ENCODE results near the gene EMP2.

Gene EMP2

DNA sequence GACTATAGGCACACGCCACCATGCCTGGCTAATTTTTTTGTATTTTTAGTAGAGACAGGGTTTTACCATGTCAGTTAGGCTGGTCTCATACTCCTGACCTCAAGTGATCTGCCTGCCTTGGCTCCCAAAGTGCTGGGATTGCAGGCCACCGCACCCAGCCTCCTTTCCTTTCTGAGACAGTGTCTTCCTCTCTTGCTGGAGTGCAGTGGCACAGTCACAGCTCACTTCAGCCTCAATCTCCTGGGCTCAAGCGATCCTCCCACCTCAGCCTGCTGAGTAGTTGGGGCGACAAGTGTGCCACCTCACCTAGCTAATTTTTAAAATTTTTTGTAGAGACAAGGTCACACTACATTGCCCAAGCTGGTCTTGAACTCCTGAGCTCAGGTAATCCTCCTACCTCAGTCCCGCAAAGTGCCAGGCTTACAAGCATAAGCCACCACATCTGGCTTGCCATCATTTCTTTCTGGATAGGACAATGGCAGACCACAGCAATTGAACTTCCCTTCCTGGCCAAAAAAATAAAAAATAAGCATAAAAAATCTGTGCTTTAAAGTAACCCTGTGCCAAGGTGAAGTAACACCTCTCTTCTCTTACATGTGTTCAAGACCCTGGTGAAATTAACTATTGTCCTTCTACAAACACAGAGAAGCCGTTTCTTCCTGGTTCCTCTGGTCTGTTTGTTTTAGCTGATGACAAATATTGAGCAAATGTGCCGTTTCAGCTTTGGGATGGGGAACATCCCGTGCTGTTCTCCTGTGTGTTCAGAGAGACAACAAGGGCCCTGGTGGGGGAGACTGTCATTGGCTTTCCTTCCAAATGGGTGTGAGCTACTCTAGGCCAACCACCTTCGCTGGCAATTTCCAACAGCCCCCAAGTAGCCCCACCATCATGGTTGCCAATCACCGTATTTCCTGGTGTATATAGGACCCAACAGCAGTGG is 60.2 kb downstream of the EMP2 start (continued):
- TF ChIP-seq, protein P1, sequence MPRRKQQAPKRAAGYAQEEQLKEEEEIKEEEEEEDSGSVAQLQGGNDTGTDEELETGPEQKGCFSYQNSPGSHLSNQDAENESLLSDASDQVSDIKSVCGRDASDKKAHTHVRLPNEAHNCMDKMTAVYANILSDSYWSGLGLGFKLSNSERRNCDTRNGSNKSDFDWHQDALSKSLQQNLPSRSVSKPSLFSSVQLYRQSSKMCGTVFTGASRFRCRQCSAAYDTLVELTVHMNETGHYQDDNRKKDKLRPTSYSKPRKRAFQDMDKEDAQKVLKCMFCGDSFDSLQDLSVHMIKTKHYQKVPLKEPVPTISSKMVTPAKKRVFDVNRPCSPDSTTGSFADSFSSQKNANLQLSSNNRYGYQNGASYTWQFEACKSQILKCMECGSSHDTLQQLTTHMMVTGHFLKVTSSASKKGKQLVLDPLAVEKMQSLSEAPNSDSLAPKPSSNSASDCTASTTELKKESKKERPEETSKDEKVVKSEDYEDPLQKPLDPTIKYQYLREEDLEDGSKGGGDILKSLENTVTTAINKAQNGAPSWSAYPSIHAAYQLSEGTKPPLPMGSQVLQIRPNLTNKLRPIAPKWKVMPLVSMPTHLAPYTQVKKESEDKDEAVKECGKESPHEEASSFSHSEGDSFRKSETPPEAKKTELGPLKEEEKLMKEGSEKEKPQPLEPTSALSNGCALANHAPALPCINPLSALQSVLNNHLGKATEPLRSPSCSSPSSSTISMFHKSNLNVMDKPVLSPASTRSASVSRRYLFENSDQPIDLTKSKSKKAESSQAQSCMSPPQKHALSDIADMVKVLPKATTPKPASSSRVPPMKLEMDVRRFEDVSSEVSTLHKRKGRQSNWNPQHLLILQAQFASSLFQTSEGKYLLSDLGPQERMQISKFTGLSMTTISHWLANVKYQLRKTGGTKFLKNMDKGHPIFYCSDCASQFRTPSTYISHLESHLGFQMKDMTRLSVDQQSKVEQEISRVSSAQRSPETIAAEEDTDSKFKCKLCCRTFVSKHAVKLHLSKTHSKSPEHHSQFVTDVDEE (CRISPR knock-in tag; IDR thresholded peaks at IDR 0.05) = no peak
- TF ChIP-seq, protein P2, sequence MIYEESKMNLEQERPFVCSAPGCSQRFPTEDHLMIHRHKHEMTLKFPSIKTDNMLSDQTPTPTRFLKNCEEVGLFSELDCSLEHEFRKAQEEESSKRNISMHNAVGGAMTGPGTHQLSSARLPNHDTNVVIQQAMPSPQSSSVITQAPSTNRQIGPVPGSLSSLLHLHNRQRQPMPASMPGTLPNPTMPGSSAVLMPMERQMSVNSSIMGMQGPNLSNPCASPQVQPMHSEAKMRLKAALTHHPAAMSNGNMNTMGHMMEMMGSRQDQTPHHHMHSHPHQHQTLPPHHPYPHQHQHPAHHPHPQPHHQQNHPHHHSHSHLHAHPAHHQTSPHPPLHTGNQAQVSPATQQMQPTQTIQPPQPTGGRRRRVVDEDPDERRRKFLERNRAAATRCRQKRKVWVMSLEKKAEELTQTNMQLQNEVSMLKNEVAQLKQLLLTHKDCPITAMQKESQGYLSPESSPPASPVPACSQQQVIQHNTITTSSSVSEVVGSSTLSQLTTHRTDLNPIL (CRISPR knock-in tag; IDR thresholded peaks at IDR 0.05; ENCODE audit: low read depth) = no peak
- TF ChIP-seq BACH2 (CRISPR knock-in tag; IDR thresholded peaks at IDR 0.05; ENCODE audit: borderline replicate concordance) (no peak), SNAI2 (CRISPR knock-in tag; IDR thresholded peaks at IDR 0.05) (no peak), ZC3H10 (CRISPR knock-in tag; IDR thresholded peaks at IDR 0.05) (no peak), CSDC2 (CRISPR knock-in tag; IDR thresholded peaks at IDR 0.05) (no peak), ZNF8 (CRISPR knock-in tag; IDR thresholded peaks at IDR 0.05) (no peak)

DNA sequence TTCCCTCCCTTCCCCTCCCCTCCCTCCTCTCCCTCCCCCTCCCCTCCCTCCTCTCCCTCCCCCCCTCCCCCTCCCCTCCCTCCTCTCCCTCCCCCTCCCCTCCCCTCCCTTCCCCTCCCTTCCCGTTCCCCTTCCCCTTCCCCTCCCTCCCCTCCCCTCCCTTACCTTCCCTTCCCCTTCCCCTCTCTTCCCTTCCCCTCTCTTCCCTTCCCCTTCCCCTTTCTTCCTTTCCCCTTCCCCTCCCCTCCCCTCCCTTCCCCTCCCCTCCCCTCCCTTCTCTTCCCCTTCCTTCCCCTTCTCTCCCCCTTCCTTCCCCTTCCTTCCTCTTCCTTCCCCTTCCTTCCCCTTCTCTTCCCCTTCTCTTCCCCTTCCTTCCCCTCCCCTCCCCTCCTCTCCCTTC is 61.1 kb downstream of the EMP2 start:
- TF ChIP-seq ZC3H10 (CRISPR knock-in tag; IDR thresholded peaks at IDR 0.05) (no peak), ZNF70 (CRISPR knock-in tag; IDR thresholded peaks at IDR 0.05) (no peak), ZNF565 (CRISPR knock-in tag; conservative IDR thresholded peaks at IDR 0.05; ENCODE audit: low read depth) (no peak), ZFP30 (CRISPR knock-in tag; IDR thresholded peaks at IDR 0.05) (no peak), TCF4 (CRISPR knock-in tag; IDR thresholded peaks at IDR 0.05; ENCODE audit: borderline replicate concordance) (no peak), ZNF8 (CRISPR knock-in tag; IDR thresholded peaks at IDR 0.05) (no peak), BACH2 (CRISPR knock-in tag; IDR thresholded peaks at IDR 0.05; ENCODE audit: borderline replicate concordance) (no peak), ESRRG (CRISPR knock-in tag; IDR thresholded peaks at IDR 0.05) (no peak), ARNTL (CRISPR knock-in tag; IDR thresholded peaks at IDR 0.05; ENCODE audit: borderline replicate concordance, low read depth) (no peak), OSR1 (CRISPR knock-in tag; IDR thresholded peaks at IDR 0.05) (no peak), PPARA (CRISPR knock-in tag; IDR thresholded peaks at IDR 0.05; ENCODE audit: borderline replicate concordance) (no peak), GLIS3 (CRISPR knock-in tag; IDR thresholded peaks at IDR 0.05) (no peak), TOX (CRISPR knock-in tag; IDR thresholded peaks at IDR 0.05; ENCODE audit: borderline replicate concordance) (no peak), ISL1 (CRISPR knock-in tag; IDR thresholded peaks at IDR 0.05) (no peak)
- TF ChIP-seq, protein P3, sequence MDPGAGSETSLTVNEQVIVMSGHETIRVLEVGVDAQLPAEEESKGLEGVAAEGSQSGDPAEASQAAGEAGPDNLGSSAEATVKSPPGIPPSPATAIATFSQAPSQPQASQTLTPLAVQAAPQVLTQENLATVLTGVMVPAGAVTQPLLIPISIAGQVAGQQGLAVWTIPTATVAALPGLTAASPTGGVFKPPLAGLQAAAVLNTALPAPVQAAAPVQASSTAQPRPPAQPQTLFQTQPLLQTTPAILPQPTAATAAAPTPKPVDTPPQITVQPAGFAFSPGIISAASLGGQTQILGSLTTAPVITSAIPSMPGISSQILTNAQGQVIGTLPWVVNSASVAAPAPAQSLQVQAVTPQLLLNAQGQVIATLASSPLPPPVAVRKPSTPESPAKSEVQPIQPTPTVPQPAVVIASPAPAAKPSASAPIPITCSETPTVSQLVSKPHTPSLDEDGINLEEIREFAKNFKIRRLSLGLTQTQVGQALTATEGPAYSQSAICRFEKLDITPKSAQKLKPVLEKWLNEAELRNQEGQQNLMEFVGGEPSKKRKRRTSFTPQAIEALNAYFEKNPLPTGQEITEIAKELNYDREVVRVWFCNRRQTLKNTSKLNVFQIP (CRISPR knock-in tag; IDR thresholded peaks at IDR 0.05; ENCODE audit: borderline replicate concordance, low read depth) = no peak
- TF ChIP-seq, protein P2 (CRISPR knock-in tag; IDR thresholded peaks at IDR 0.05; ENCODE audit: low read depth) = no peak
- TF ChIP-seq, protein P4, sequence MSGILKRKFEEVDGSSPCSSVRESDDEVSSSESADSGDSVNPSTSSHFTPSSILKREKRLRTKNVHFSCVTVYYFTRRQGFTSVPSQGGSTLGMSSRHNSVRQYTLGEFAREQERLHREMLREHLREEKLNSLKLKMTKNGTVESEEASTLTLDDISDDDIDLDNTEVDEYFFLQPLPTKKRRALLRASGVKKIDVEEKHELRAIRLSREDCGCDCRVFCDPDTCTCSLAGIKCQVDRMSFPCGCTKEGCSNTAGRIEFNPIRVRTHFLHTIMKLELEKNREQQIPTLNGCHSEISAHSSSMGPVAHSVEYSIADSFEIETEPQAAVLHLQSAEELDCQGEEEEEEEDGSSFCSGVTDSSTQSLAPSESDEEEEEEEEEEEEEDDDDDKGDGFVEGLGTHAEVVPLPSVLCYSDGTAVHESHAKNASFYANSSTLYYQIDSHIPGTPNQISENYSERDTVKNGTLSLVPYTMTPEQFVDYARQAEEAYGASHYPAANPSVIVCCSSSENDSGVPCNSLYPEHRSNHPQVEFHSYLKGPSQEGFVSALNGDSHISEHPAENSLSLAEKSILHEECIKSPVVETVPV (CRISPR knock-in tag; IDR thresholded peaks at IDR 0.05) = no peak
- TF ChIP-seq, protein P1 (CRISPR knock-in tag; IDR thresholded peaks at IDR 0.05) = no peak
- ATAC-seq = no peak

Measured in SK-N-SH treated with all-trans-retinoic acid at 6 μM for 48 hours (cell line).